OCI-LY3 (cell line): Measurements from ENCODE around the gene LRRC15.

Experiments used
- EZH2phosphoT487 ChIP-seq: fragments of 200-600 bp; shearing (Covaris generic); IDR thresholded peaks from 2 replicates; pipeline ENCODE4 v1.6.1; 2018; ENCODE audit warnings: antibody characterized with exemption, mixed run types, low read depth
- TF ChIP-seq, protein P1 (sequence below): fragments of 200-600, 300-600 bp; sonication (generic); IDR thresholded peaks from 2 replicates; pipeline ENCODE4 v1.5.1; 2014; ENCODE audit warnings: antibody characterized with exemption, low read length, low read depth

- TF ChIP-seq EZH2phosphoT487: no peak
- TF ChIP-seq, protein P1, sequence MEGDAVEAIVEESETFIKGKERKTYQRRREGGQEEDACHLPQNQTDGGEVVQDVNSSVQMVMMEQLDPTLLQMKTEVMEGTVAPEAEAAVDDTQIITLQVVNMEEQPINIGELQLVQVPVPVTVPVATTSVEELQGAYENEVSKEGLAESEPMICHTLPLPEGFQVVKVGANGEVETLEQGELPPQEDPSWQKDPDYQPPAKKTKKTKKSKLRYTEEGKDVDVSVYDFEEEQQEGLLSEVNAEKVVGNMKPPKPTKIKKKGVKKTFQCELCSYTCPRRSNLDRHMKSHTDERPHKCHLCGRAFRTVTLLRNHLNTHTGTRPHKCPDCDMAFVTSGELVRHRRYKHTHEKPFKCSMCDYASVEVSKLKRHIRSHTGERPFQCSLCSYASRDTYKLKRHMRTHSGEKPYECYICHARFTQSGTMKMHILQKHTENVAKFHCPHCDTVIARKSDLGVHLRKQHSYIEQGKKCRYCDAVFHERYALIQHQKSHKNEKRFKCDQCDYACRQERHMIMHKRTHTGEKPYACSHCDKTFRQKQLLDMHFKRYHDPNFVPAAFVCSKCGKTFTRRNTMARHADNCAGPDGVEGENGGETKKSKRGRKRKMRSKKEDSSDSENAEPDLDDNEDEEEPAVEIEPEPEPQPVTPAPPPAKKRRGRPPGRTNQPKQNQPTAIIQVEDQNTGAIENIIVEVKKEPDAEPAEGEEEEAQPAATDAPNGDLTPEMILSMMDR: no peak
These were observed 10.8 kb upstream of the LRRC15 start for GRCh38 chr3:194380326-194380725.
